ENCODE measurements around the gene SRGN. TPM values are rescaled to one million over a fixed set of nuclear protein-coding genes. Genes with fewer than 3 reads are reported as not detected.
A peak's percentile ranks its signal among the peaks of the same experiment; 100 is the strongest.

SRGN gene
- polyA plus RNA-seq, 1 experiment, result 83.5 TPM

DNA sequence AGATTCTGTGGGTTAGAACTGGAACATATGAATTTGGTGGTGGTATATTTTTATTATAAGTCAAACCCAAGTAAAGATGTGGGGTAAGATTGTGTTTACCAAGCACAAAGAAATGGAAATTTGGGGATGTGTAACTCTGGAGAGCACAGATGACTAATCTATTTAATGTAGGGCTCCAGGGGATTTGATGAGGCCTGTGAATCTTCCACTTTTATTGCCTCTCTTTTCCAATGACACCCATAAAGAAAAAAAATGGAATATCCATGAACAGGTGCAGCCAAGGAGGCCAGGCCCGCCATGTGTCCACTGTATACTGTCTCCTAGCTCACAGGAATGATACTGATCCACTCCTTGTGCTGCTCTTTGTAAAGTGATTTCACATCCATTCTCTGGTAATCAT is 2.8 kb downstream of the SRGN start:
- no peak for DNase-seq (ENCODE audit: low read depth)
- ChIA-PET POLR2A (no interaction called here), CTCF (interaction anchor here (1.0 to 5.8 kb wide), 3 partner anchors 82 to 110 kb away, joined by 3 to 65 read pairs (median 3); no protein-coding TSS in a partner anchor)
- no peaks in the 10 kb centered on the region for H3K27me3 ChIP-seq (ENCODE audit: control insufficient read depth, insufficient read depth, low read length)
- no peaks in the 10 kb centered on the region for H3K36me3 ChIP-seq (ENCODE audit: control insufficient read depth, insufficient read depth, low read length)
- TF ChIP-seq, protein P1, sequence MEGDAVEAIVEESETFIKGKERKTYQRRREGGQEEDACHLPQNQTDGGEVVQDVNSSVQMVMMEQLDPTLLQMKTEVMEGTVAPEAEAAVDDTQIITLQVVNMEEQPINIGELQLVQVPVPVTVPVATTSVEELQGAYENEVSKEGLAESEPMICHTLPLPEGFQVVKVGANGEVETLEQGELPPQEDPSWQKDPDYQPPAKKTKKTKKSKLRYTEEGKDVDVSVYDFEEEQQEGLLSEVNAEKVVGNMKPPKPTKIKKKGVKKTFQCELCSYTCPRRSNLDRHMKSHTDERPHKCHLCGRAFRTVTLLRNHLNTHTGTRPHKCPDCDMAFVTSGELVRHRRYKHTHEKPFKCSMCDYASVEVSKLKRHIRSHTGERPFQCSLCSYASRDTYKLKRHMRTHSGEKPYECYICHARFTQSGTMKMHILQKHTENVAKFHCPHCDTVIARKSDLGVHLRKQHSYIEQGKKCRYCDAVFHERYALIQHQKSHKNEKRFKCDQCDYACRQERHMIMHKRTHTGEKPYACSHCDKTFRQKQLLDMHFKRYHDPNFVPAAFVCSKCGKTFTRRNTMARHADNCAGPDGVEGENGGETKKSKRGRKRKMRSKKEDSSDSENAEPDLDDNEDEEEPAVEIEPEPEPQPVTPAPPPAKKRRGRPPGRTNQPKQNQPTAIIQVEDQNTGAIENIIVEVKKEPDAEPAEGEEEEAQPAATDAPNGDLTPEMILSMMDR (IDR thresholded peaks at IDR 0.05; ENCODE audit: insufficient read depth, low read depth, low read length), result no peak
- H3K4me3 ChIP-seq (ENCODE audit: low read depth, low read length), result no peak overlapping the region

DNA sequence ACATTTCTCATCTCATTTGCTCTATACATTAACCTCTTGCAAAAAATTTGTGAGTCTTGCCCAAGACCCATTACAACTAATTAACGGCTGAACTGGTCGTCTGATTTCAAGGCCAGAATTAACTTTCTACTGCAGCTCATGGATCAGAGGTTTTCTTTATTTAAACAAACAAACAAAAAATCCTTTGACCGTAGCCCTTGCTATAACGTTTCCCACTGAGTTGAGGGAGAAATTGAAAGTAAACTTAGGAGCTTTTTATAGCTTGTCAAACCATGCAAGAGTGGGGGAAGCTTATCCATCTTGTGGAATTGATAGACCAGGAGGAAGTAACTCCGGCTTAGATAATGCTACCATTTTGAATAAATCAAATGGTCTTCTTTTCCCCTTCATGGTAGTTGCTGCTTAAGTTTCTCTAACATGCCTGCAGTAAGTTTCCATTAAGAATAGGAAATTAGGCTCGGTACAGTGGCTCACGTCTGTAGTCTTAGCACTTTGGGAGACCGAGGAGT is 3.3 kb downstream of the SRGN start:
- POLR2A ChIA-PET, result no interaction called here

DNA sequence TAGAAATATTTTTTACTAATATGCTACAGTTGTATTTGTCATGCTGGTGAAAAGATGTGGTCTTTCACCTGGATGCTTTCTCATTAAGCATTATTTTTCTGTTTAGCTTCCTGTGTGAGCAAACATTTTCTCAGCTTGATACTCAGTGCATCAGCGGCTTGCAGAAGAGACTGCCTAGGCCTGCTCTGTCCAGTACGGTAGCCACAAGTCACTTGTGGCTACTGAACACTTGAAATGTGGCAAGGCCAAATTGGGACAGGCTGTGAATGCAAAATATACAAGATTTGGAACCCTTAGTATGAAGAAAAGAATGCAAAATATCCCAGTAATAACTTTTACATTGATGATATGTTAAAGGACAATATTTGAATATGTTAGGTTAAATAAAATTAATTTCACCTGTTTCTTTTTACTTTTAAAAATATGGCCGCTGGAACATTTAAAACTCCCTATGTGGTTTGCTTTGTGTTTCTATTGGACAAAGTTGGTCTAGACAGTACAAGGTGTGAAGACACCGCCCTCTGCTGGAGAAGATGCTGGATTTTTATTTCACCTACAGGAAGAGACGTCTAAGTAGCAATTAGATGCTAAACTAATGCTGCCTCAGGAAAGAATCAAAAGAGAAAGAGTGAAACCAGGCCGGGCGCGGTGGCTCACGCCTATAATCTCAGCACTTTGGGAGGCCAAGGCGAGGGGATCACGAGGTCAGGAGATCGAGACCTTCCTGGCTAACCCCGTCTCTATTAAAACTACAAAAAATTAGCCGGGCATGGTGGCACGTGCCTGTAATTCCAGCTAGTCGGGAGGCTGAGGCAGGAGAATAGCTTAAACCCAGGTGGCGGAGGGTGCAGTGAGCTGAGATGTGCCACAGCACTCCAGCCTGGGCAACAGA is 5.3 kb downstream of the SRGN start:
- CTCF ChIA-PET, result interaction anchor here (0.7 to 5.8 kb wide), 31 partner anchors 9 to 324 kb away, joined by 3 to 65 read pairs (median 4); partner anchors contain the start of genes DDX21 and KIFBP
- no peak overlapping the region for H3K4me3 ChIP-seq (ENCODE audit: low read depth, low read length)
- H3K27me3 ChIP-seq (ENCODE audit: control insufficient read depth, insufficient read depth, low read length), result no peaks in the 10 kb centered on the region
- POLR2A ChIA-PET, result no interaction called here
- H3K36me3 ChIP-seq (ENCODE audit: control insufficient read depth, insufficient read depth, low read length), result no peaks in the 10 kb centered on the region
- TF ChIP-seq, protein P1 (IDR thresholded peaks at IDR 0.05; ENCODE audit: insufficient read depth, low read depth, low read length), result peak; percentile 72
- peak; percentile 27 for DNase-seq (ENCODE audit: low read depth)

More for the DNA sequence above, 3.3 kb downstream of the SRGN start:
- Histone ChIP-seq H3K36me3 (ENCODE audit: control insufficient read depth, insufficient read depth, low read length) (no peaks in the 10 kb centered on the region), H3K4me3 (ENCODE audit: low read depth, low read length) (no peak overlapping the region), H3K27me3 (ENCODE audit: control insufficient read depth, insufficient read depth, low read length) (no peaks in the 10 kb centered on the region)
- CTCF ChIA-PET, result interaction anchor here (1.0 to 5.8 kb wide), 3 partner anchors 83 to 110 kb away, joined by 3 to 65 read pairs (median 3); no protein-coding TSS in a partner anchor
- TF ChIP-seq, protein P1 (IDR thresholded peaks at IDR 0.05; ENCODE audit: insufficient read depth, low read depth, low read length), result no peak
- DNase-seq (ENCODE audit: low read depth), result no peak

DNA sequence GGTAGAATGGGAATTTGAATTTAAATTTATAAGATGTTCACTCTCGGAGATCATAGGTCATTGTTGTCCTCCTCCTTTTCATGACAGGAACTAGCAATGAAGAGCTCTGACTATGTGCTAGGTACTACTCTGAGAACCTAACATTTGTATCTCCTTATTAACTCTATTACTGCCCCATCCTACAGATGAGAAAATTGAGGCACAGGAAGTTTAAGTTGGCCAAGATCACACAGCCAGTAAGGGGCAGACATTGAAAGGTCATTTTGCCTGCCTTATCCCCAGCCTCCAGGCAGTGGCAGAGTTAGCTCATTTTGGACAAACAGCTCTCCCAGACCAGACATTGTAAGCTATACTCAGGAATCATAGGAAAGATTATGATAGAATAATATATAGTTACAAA is 6.0 kb downstream of the SRGN start:
- TF ChIP-seq, protein P1 (IDR thresholded peaks at IDR 0.05; ENCODE audit: insufficient read depth, low read depth, low read length), result peak; percentile 11; the same call in 1 of the 2 replicates
- H3K36me3 ChIP-seq (ENCODE audit: control insufficient read depth, insufficient read depth, low read length), result no peaks in the 10 kb centered on the region
- H3K27me3 ChIP-seq (ENCODE audit: control insufficient read depth, insufficient read depth, low read length), result no peaks in the 10 kb centered on the region
- ChIA-PET CTCF (interaction anchor here (0.5 to 5.8 kb wide), 27 partner anchors 9 to 324 kb away, joined by 3 to 65 read pairs (median 4); partner anchors contain the start of genes DDX21, HKDC1 and KIFBP), POLR2A (no interaction called here)
- no peak overlapping the region for H3K4me3 ChIP-seq (ENCODE audit: low read depth, low read length)
- DNase-seq (ENCODE audit: low read depth), result no peak

DNA sequence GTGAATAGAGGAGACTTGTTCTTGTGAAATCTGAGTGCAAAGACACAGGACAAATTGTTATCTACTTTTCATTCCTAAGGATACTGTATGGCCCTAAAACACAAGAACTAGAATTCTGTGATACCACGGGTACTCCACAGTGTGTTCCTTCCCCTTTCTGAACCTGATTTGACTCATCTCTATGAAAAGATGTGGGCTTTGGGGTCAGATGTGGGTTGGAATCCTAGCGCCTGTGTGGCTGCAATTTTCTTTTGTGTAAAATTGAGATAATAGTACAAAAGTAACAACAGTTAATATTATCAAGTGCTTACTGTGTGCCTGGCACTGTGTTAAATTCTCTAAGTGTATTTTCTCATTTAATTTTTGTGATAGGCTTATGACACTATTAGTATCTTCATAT is 8.1 kb downstream of the SRGN start:
- no peak for DNase-seq (ENCODE audit: low read depth)
- POLR2A ChIA-PET, result no interaction called here

More for the DNA sequence above, 8.1 kb downstream of the SRGN start:
- Histone ChIP-seq H3K4me3 (ENCODE audit: low read depth, low read length) (no peak overlapping the region), H3K36me3 (ENCODE audit: control insufficient read depth, insufficient read depth, low read length) (no peaks in the 10 kb centered on the region), H3K27me3 (ENCODE audit: control insufficient read depth, insufficient read depth, low read length) (no peaks in the 10 kb centered on the region)
- CTCF ChIA-PET, result interaction anchor here (0.8 to 5.8 kb wide), 4 partner anchors 10 to 104 kb away, joined by 3 to 65 read pairs (median 4); no protein-coding TSS in a partner anchor
- TF ChIP-seq, protein P1 (IDR thresholded peaks at IDR 0.05; ENCODE audit: insufficient read depth, low read depth, low read length), result no peak
